PC-3 (cell line): ENCODE results near the gene LTBP1. TPM values are rescaled to one million over a fixed set of nuclear protein-coding genes. Genes with fewer than 3 reads are reported as not detected.
"Not testable (repeated sequence)": the region's sequence is repeated elsewhere in the genome, so short reads cannot be mapped to it uniquely, and the experiment has no call there.

ENCODE experiments used
- ATAC-seq: fragments of 200-7000 bp; cut with Tn5 transposase; 2 replicates; pipeline ENCODE4 v1.9.1; 2020; ENCODE audit warnings: mild to moderate bottlenecking, moderate library complexity
- BruUV-seq: library from RNA; stranded (reverse); fragments of 400-500 nt; replicated peaks from 2 replicates; lab custom pipeline; 2021; lab: Mats Ljungman, UMichigan
- CTCF ChIA-PET: fragments of 300-600 bp; sonication (Branson Sonifier 250); formaldehyde crosslinking; loops from one replicate; lab custom pipeline; 2022; ENCODE audit warnings: antibody characterized with exemption; lab: Charles Lee
- POLR2A ChIA-PET: fragments of 300-600 bp; sonication (Branson Sonifier 250); formaldehyde crosslinking; loops from one replicate; lab custom pipeline; 2022; ENCODE audit warnings: antibody characterized with exemption; ENCODE audit not compliant: unreplicated experiment; lab: Charles Lee
- DNase-seq: peaks from one replicate; pipeline ENCODE4 v3.0.0-alpha.2; 2015
- H2AFZ ChIP-seq: fragments of 300-600 bp; sonication (generic); 2 replicates; pipeline ENCODE4 v1.6.0; 2016; ENCODE audit warnings: antibody characterized with exemption, low read length
- H3F3A ChIP-seq: fragments of 300-600 bp; sonication (generic); one replicate; pipeline ENCODE4 v1.6.0; 2017; ENCODE audit warnings: antibody characterized with exemption, low read length, control low read depth, mild to moderate bottlenecking; ENCODE audit not compliant: unreplicated experiment
- H3K27ac ChIP-seq: fragments of 300-600 bp; sonication (generic); 2 replicates; pipeline ENCODE4 v1.5.1; 2016; ENCODE audit warnings: mild to moderate bottlenecking, low read length
- H3K27me3 ChIP-seq: fragments of 300-600 bp; sonication (generic); 2 replicates; pipeline ENCODE4 v1.6.1; 2016; ENCODE audit warnings: low read length, mixed read lengths
- H3K36me3 ChIP-seq: fragments of 300-600 bp; sonication (generic); 2 replicates; pipeline ENCODE4 v1.6.1; 2016; ENCODE audit warnings: low read depth, mixed run types, low read length, mixed read lengths
- H3K4me1 ChIP-seq: fragments of 300-600 bp; sonication (generic); 2 replicates; pipeline ENCODE4 v1.5.1; 2016; ENCODE audit warnings: low read length; ENCODE audit not compliant: insufficient read depth
- H3K4me2 ChIP-seq: fragments of 300-600 bp; sonication (generic); 2 replicates; pipeline ENCODE4 v1.6.0; 2016; ENCODE audit warnings: low read length
- H3K4me3 ChIP-seq: fragments of 300-600 bp; sonication (generic); 2 replicates; pipeline ENCODE4 v1.5.1; 2016; ENCODE audit warnings: mild to moderate bottlenecking, low read length, mixed read lengths
- H3K79me2 ChIP-seq: fragments of 300-600 bp; sonication (generic); 2 replicates; pipeline ENCODE4 v1.6.1; 2017; ENCODE audit warnings: low read length, mixed read lengths
- H3K9ac ChIP-seq: fragments of 300-600 bp; sonication (generic); 2 replicates; pipeline ENCODE4 v1.6.0; 2016; ENCODE audit warnings: mild to moderate bottlenecking, low read length
- H3K9me2 ChIP-seq: fragments of 300-600 bp; sonication (generic); replicated peaks from 2 replicates; pipeline ENCODE4 v1.6.1; 2016; ENCODE audit warnings: mixed run types, low read length, mixed read lengths
- H3K9me3 ChIP-seq: fragments of 300-600 bp; sonication (generic); 2 replicates; pipeline ENCODE4 v1.6.1; 2016; ENCODE audit warnings: low read length, mixed read lengths
- H4K20me1 ChIP-seq: fragments of 300-600 bp; sonication (generic); 2 replicates; pipeline ENCODE4 v1.6.1; 2016; ENCODE audit warnings: low read length, mixed read lengths
- CTCF ChIP-seq: fragments of 300-600 bp; sonication (generic); conservative IDR thresholded peaks from 2 replicates; pipeline ENCODE4 v1.5.1; 2017; ENCODE audit warnings: antibody characterized with exemption, low read depth, mild to moderate bottlenecking, low read length
- EZH2 ChIP-seq: fragments of 300-600 bp; sonication (generic); IDR thresholded peaks from one replicate; pipeline ENCODE4 v1.6.1; 2017; ENCODE audit warnings: antibody characterized with exemption, mild to moderate bottlenecking, low read length; ENCODE audit not compliant: unreplicated experiment
- EZH2phosphoT487 ChIP-seq: fragments of 300-600 bp; sonication (generic); IDR thresholded peaks from 2 replicates; pipeline ENCODE4 v1.6.1; 2018; ENCODE audit warnings: mild to moderate bottlenecking, antibody characterized with exemption, low read length, borderline replicate concordance
- intact Hi-C: fragments of 100-400 bp; cut with micrococcal nuclease; formaldehyde crosslinking; loops from 2 replicates; pipeline ENCODE4 v1.9.0; 2023
- total RNA-seq: library from RNA; depleted of rRNA; stranded (reverse); fragments of >200 nt; gene quantifications from 2 replicates; pipeline ENCODE4 v1.2.3, GENCODE V29; 2014

Gene LTBP1
- total RNA-seq, 1 experiment from 2014 or later, result 45.9 TPM

- DNase-seq (no peak), ATAC-seq (no peak)
- H3K27me3 ChIP-seq, result no peaks in the 10 kb centered on the region
- no peak overlapping the region for H3K9ac ChIP-seq
- no peaks in the 10 kb centered on the region for H3K9me3 ChIP-seq
- no peaks in the 10 kb centered on the region for H3K9me2 ChIP-seq
- TF ChIP-seq EZH2phosphoT487 (no peak), CTCF (no peak)
- H3F3A ChIP-seq, result no peaks in the 10 kb centered on the region
- CTCF ChIA-PET, result no interaction called here
- no peak overlapping the region for H3K4me3 ChIP-seq
- H2AFZ ChIP-seq, result no peak overlapping the region
- no peak overlapping the region for H3K4me2 ChIP-seq
- POLR2A ChIA-PET, result no interaction called here
- H3K4me1 ChIP-seq, result no peaks in the 10 kb centered on the region
- no peak overlapping the region for H3K27ac ChIP-seq
- H3K36me3 ChIP-seq, result no peaks in the 10 kb centered on the region
- no peaks in the 10 kb centered on the region for H3K79me2 ChIP-seq
- no peaks in the 10 kb centered on the region for H4K20me1 ChIP-seq
- intact Hi-C loops, result no loop called here
- BruUV-seq, result no TSS peak
Measured at GRCh38 chr2:32910883-32911598, 35.7 kb upstream of the LTBP1 start.

- Histone ChIP-seq H3K4me3 (no peak overlapping the region), H3K27me3 (no peaks in the 10 kb centered on the region), H3K79me2 (no peaks in the 10 kb centered on the region), H3K9me2 (no peaks in the 10 kb centered on the region), H3K9me3 (no peaks in the 10 kb centered on the region), H3K27ac (no peak overlapping the region), H3F3A (no peaks in the 10 kb centered on the region), H2AFZ (no peak overlapping the region), H4K20me1 (no peaks in the 10 kb centered on the region), H3K9ac (no peak overlapping the region), H3K4me1 (no peaks in the 10 kb centered on the region), H3K36me3 (no peaks in the 10 kb centered on the region), H3K4me2 (no peak overlapping the region)
- DNase-seq (no peak), ATAC-seq (no peak)
- CTCF ChIA-PET, result no interaction called here
- TF ChIP-seq CTCF, result no peak
- no peak for TF ChIP-seq EZH2phosphoT487
- TF ChIP-seq EZH2, result no peak
- no TSS peak for BruUV-seq
- POLR2A ChIA-PET, result no interaction called here
- intact Hi-C loops, result no loop called here
Measured at GRCh38 chr2:32915694-32916093, 31.1 kb upstream of the LTBP1 start.

GRCh38 chr2:32918774-32919173, 28.0 kb upstream of the LTBP1 start:
- Histone ChIP-seq H3K27me3 (no peaks in the 10 kb centered on the region), H4K20me1 (no peaks in the 10 kb centered on the region), H3K4me1 (no peaks in the 10 kb centered on the region), H3K4me2 (no peak overlapping the region), H3K36me3 (no peaks in the 10 kb centered on the region), H3K4me3 (no peak overlapping the region), H2AFZ (no peak overlapping the region), H3K27ac (no peak overlapping the region), H3F3A (no peaks in the 10 kb centered on the region), H3K9me3 (no peaks in the 10 kb centered on the region), H3K79me2 (no peaks in the 10 kb centered on the region), H3K9ac (no peak overlapping the region), H3K9me2 (no peaks in the 10 kb centered on the region)
- BruUV-seq, result no TSS peak
- POLR2A ChIA-PET, result no interaction called here
- DNase-seq (no peak), ATAC-seq (no peak)
- intact Hi-C loops, result no loop called here
- CTCF ChIA-PET, result no interaction called here
- no peak for TF ChIP-seq EZH2phosphoT487
- no peak for TF ChIP-seq EZH2
- no peak for TF ChIP-seq CTCF

GRCh38 chr2:32919901-32920300, 26.9 kb upstream of the LTBP1 start:
- H3K27me3 ChIP-seq, H3K4me2 ChIP-seq, ATAC-seq, H3F3A ChIP-seq, H3K9ac ChIP-seq, intact Hi-C loops, H2AFZ ChIP-seq, H3K9me3 ChIP-seq, H3K9me2 ChIP-seq, H4K20me1 ChIP-seq, POLR2A ChIA-PET, BruUV-seq, H3K4me3 ChIP-seq, H3K36me3 ChIP-seq, DNase-seq, H3K27ac ChIP-seq, H3K79me2 ChIP-seq, CTCF ChIA-PET, H3K4me1 ChIP-seq: not testable (repeated sequence)
